Activated CD8-positive, alpha-beta memory T cell treated with anti-CD3 and anti-CD28 coated beads, Interleukin-2, amount 50 U/mL, for 1 hour (primary cell): ENCODE measurements around the gene IPCEF1.

Experiments
- DNase-seq: peaks from one replicate; pipeline ENCODE4 v3.0.0-alpha.2; 2020; ENCODE audit errors: extremely low read depth

IPCEF1 gene

DNA sequence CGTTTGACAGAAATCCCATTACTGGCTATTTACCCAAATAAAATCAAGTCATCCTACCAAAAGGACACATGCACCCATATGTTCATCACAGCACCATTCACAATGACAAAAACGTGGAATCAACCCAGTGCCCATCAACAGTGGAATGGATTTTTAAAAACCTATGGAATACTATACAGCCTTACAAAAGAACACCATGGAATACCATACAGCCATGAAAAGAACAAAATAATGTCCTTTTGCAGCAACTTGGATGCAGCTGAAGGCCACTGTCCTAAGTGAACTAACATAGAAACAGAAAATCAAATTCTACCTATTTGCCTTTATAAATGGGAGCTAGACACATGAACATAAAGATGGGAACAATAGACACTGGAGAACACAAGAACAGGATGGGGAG lies 17.4 kb upstream of the IPCEF1 start:
- no peak for DNase-seq

DNA sequence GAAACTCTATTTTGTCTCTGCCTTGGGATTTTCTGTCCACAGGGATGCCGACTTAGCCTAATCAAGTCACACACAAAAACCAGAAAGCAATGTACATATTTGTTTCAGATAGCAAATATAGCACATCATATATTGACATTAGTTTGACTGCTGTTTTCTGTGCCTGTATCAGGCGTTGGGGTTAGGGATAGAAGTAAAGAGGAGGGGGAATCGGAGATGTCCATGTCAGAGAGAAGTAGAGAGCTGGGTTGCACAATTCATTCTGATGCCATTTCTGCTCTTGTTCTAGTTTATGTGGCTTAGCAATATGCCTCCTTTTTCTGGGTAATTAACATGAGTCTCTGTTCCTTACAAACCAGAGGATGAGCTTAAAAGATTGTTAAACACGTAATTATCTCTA lies 14.7 kb upstream of the IPCEF1 start:
- DNase-seq, result no peak

DNA sequence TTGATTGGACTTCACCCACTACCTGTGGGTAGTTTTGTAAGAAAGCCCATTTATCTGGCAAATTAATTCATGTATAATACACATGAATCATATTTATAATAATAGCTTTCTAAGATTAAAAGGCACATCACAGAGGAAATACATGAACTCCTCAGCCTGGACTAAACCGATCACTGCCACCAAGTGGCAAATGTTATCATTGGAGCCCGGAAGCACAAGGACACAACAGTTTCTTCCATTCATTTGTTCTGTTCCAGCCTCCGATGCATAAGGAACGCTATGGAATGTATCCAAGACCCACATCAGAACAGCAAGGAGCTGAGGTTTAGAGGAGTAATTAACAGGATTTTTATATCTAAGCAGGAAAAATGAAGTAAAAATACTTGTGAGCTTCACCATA lies 13.9 kb upstream of the IPCEF1 start:
- DNase-seq, result no peak

DNA sequence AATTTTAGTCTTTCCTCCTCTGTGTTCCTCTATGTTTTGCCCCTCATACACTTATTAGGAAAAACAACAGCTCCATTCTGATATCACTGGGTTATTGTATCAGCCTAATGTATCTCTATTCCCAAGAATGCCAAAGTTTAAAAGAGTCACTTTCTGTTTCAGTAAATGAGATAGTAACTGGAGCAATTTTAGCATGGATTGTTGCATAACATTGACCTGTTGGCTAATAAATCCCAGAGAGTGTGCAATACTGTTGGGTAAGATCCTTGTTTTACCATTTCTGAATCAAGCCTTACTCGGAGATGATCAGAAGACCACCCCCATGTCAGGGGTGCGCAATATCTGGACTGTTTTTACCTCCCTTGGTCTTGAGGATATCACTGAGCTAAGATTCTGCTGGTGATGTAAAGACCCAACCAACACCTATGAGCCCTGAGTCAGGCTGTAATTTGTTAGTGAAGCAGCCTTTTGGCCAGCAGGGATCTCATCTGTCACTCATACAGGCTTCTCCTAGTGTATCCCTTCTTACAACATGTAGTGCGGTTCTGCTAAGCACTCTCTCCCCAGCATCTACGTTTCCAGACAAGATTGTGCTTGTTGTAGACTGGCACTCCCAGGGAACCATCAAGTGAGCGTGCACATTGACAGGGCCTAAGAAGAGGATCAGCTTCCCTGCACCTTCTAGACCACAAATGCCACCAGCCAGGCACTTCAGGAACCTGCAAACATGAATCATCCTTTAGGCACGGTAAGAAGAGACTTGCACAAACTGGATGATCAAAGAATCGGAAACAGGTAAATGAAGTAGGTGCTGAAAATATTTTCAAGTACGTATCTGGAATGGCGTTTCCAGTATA lies 11.5 kb upstream of the IPCEF1 start:
- no peak for DNase-seq

DNA sequence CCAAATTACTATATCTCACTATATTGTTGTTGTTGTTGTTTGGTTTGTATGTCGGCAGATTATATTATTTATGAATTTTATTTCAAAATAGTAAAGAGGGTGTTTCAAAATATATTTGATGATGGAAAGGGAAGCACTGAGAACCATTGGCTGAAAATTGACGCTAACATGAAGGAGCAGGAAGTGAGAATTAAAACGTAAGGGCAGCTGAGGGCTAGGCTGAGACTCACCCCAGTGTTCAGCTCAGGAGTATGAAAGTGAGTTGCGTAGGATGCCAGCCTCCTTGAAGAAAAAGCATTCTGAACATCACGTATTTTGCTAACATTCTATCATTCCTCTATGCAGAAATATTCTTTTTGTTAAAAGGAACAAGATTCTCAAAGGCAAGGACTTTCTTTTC lies 10.7 kb upstream of the IPCEF1 start:
- DNase-seq, result no peak

DNA sequence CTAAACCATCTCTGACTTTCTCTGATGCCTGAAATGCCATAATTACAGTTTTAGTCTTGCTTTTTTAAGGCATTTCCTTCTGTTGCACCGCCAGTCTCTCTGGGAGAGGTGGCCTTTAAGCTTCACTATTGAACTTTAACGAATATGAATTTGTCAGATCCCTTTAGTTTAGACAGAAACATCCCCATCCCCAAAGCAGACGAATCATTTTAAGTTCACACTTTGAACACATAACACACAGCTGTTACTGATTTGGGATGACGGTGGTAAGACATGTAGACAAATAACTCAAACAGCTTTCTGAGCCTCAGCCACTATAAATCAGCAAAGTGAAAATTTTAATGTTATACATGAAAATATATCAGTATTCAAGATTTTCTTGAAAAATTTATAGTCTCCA lies 7.2 kb upstream of the IPCEF1 start:
- no peak for DNase-seq

DNA sequence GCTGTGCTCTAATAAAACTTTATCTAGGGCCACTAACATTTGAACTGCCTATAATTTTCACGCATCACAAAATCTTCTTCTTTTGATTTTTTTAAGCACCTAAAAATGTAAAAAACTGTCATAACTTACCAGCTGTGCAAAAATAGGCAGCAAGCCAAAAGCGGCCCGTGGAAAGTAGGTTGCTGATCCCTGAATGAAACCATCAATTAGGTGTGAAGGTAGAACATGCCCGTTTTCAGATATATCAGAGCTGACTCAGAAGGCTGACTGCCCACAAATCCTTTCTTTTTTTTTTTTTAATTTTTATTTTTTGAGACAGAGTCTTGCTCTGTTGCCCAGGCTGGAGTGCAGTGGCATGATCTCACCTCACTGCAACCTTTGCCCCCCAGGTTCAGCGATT lies 4.9 kb upstream of the IPCEF1 start:
- no peak for DNase-seq

DNA sequence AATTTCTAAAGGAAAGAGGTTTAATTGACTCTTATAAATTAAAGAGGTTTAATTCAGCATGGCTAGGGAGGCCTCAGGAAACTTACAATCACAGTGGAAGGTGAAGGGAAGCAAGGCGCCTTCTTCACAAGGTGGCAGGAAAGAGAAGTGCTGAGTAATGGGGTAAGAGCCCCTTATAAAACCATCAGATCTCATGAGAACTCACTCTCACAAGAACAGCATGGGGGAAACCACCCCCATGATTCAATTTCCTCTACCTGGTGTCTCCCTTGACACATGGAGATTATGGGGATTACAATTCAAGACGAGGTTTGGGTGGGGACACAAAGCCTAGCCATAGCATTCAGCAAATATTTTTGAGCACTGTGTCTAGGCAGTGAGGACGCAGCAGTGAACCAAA lies 3.9 kb upstream of the IPCEF1 start:
- DNase-seq, result no peak

DNA sequence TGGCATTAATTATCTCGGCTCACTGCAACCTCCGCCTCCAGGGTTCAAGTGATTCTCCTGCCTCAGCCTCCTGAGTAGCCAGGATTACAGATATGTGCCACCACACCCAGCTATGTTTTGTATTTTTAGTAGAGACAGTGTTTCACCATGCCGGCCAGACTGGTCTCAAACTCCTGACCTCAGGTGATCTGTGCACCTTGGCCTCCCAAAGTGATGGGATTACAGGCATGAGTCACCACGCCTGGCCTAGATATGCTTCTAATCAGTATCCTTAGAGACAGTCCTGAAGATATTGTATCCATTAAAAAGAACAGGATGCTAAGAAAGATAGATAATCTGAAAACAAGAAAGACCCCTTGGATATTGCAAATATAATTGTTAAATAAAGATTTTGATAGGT lies 3.1 kb upstream of the IPCEF1 start:
- no peak for DNase-seq

DNA sequence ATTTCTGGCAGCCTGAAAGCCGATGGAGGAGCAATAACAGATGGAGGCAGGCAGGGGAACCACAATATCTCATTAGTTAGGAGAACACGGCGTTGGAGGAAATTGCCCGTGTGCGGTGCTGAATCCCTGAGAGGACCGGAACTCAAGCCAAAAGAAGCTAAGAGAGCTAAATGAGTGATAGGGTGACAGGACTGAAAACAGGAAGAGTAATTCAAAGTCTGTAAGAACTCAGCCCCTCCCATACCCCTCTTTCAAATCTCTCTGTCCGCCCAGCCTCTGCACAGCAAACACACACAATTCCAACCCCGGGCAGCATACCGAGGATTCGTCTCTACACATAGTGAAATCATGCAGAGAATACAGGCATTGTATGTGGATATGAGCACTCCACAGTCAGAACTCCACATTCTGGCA lies 2.6 kb upstream of the IPCEF1 start:
- DNase-seq, result no peak

DNA sequence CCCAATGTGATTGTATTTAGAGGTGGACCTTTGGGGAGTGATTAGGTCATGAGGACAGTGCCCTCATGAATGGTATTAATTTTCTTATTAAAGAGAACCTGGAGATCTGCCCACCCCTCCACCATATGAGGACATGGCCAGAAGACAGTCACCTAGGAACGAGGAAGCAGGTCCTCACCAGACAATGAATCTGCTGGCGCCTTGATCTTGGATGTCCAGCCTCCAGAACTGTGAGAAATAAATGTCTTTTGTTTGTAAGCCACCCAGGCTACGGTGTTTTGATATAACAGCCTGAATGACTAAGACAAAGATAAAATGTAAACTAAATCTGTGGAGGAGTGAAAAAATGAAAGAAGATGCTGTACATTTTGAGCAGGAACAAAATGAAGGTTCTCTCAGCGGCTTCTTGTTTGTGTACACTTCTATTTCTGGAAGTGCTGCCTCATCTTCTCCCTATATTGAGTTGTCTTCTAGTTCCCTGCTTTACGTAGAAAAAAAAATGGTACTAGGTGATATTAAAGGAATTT lies 1.5 kb upstream of the IPCEF1 start:
- DNase-seq, result no peak

DNA sequence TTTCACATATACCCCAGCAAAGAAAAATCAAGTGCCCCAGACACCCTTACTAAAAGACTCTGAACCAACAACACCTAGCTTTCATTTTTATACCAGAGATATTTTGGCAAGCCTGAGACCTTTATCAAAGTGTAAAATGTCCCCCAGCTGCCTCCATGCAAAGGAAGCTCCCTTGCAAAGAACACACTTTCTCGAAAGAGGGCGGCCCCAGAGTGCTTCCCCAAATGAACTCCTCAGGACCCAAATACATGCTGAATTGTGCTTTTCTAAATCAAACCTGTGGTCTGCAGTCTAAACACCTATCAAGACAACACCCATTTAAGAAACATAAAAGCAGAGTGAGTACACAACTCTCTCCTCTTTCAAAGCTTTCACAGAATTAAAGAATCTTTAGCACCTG lies 490 bp downstream of the IPCEF1 start:
- DNase-seq, result no peak

DNA sequence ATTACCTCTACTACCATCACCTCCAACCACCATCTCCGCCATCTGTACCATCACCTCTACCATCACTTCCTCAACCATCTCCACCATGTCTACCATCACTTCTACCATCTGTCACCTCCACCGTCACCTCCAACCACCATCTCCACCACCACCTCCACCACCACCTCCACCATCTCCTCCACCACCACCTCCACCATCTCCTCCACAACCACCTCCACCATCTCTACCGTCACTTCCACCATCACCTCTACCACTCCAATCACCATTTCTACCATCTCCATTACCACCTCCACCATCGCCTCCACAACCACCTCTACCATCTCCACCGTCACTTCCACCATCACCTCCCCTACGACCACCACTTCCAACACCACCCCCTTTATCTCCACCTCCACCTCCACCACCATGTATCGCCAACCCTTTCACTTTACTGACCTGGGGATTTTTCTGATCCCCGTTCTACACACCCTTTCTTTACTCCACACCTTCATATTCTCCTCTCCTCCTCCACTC lies 2.3 kb downstream of the IPCEF1 start:
- DNase-seq, result no peak

DNA sequence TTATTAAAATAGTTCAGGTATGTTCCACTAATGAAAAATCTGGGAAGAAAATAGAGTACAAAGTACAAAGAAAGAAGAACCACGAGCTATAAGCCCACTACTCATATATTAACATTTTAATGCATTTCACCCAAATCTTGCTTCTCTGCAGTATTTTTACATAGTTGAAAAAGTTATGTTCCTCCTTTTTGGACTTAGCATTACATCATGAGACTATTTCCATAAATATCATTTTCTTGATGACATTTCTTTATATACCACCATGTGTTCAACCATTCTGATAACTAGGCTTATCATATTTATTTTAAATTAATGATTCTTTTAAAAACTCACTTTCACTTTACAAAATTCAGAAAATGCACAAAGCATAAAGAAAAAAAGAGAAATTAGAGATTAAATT lies 3.0 kb downstream of the IPCEF1 start:
- no peak for DNase-seq

DNA sequence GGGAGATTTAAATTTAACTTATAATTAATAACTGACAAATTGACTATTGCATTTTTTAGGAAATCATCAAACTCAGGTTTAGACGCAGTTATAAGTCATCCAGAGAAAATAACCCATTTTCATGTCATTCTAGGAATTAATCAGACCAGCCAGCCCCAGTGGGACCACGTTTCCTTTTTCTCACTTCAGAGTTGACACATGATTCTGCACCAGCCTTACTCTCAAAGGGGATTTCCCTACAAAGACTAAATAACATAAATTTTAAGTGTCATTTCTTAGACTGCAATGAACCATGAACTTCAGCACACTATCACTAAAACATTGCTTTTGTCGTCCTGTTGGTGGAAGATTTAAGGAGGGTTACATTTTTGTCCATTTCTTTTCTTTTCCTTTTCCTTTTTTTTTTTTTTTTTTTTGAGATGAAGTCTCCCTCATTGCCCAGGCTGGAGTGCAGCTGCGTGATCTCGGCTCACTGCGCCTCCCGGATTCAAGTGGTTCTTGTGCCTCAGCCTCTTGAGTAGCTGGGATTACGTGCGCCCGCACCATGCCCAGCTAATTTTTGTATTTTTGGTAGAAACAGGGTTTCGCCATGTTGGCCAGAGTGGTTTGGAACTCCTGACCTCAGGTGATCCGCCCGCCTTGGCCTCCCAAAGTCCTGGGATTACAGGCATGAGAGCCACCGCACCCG lies 3.6 kb downstream of the IPCEF1 start:
- DNase-seq, result no peak

DNA sequence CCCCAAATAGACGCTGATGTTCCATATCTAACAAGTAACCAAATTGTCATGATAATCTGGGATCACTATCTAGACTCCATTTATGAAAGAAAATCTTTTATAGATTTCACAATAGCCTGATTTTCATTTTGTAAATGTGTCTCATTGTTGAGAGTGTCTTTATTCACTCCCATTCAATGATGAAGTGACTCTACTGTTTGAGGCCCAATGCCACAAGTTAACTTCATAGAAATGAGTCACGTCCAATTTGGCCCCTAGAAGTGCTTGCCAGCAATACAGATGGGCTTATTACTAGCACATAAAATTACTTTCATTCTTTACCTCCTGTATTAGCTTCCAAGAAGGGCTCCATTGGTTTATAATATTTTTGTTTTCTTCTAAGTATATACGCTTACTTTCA lies 6.3 kb downstream of the IPCEF1 start:
- no peak for DNase-seq

DNA sequence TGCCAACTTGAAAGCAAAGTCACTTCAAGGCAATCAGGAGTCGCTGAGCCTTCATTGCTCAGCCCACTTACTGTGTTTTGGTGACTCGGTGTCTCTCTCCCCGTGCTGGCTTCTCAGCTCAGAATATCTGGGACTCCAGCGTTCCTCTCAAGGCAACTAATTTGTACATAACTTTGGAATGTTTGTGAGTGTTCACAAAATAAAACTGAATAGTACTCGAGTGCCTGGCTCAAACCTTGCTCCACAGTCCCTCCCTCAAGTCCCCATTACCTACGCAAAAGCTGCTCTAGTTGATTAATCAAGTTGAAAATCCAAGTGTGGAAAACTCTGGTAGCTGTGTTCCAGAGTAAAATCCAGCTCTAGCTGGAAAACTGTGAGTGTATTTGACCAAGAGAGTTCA lies 8.6 kb downstream of the IPCEF1 start:
- DNase-seq, result no peak

DNA sequence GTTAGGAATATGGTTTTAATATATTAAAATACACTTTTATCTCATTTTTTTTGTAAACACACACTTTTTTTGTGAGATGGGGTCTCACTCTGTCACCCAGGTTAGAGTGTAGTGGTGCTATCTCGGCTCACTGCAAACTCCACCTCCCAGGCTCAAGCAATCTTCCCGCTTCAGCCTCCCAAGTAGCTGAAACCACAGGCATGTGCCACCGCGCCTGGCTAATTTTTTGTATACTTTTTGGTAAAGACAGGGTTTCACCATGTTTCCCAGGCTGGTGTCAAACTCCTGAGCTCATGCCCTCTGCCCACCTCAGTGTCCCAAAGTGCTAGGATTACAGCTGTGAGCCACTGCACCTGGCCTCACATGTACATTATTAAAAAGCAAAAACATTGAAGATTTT lies 10.8 kb downstream of the IPCEF1 start:
- no peak for DNase-seq

DNA sequence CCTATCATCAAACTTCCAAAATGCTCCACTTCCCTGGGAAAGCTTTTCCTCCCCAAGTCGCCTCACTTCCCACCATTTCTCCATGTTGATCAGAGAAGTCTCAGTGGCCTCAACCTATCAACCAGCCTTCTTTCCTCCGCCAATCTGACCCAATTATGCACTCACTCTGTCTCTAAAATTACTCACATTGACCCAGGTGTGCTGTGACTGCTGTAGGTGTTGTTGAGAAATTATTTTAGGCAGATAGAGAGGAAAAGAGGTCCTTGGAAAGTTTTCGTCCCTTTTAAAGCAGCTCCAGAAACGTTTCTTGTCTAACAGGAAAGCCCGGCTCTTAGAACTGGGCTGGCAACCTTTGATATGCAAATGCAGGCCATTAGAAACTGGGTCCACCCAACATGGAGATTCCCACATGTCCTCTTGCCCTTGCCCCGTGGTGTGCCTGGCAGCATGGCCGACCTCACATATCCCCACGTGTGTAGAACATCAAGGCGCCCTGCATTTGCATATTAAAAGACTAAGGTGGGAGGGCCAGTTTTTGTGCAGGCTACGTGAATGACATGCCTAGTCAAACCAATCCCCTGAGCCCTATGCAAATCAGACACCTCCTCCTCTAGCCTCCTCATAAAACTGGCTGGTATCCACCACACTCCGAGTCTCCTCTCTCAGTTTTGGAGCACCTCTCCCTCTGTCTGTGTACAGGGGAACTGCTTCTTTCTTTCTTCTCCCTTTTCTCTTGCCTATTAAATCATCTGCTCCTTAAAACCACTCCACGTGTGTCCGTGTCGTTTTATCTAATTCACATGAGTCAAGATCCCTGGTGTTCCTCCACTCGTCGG lies 12.9 kb downstream of the IPCEF1 start:
- no peak for DNase-seq

DNA sequence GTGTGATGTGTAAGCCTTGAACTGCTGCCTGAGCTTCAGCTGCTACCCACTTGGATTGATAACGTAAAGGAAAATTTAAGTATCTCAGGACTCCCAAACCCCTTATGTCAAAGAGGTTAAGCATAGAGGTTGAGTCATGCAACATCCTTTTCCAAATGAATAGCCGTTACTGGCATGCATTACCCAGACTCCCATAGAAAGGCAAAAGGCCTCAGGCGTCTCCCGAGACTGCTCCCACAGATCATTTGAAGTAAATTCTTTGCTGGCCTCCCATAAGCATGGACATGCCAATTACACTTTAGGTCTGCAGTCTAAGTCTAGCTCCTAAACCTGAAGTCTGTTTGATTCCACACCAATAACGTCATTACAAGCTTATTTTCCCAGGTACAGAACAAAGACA lies 14.7 kb downstream of the IPCEF1 start:
- DNase-seq, result no peak

DNA sequence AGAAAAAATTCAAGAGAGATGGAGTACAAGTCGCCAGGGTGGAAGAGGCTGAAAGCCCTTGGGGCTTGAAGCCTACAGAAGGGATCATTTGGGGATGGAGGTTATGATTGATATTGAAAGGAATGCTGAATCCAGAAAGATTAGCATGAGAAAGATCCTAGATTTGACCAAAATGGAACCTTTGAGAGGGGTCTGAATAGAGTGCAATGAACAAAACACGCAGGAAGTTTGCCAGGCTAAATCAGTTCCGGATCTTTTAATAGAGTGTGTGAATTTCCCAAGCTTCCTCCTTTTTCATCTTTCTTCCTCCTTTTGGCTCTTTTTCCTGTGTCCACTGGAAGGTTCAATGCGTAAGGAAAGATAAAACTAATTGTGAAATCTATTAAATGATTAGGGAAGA lies 15.3 kb downstream of the IPCEF1 start:
- DNase-seq, result no peak

DNA sequence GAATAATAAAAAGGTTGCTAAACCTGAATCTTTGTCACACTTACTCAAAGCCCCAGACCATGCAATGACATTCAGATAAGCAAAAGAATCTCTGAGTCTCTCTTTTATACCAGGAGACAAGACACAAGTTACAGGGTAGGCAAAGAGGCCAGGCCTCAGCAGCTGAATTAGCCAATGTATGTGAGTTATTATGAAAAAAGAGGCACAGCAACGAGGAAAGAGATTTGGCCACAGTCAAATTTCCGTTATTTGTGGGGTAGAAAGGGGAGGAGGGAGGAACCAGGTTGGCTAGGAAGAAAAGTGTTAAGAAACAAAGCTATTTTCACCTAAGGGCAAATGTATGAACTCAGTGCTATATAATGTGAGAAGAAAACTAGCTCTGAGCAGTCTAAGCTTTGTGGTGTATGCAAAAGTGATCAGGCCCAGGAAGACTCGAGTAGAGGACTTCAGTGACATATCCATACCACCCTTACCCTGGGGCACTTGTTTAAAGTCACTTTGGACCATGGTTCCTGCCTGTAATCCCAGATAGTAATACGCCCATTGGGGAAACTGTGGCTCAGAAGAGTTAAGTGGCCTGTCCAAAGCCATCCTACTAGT lies 19.1 kb downstream of the IPCEF1 start:
- no peak for DNase-seq
